HG03039 (cell line): ENCODE measurements around the gene SLC35B4.
"Not testable (repeated sequence)": the region's sequence is repeated elsewhere in the genome, so short reads cannot be mapped to it uniquely, and the experiment has no call there.

ENCODE experiments used
- ATAC-seq: cut with Tn5 transposase; IDR thresholded peaks from one replicate; pipeline ENCODE4 v1.9.1; 2021; ENCODE audit warnings: mild to moderate bottlenecking, moderate library complexity; ENCODE audit not compliant: unreplicated experiment

The SLC35B4 gene

DNA sequence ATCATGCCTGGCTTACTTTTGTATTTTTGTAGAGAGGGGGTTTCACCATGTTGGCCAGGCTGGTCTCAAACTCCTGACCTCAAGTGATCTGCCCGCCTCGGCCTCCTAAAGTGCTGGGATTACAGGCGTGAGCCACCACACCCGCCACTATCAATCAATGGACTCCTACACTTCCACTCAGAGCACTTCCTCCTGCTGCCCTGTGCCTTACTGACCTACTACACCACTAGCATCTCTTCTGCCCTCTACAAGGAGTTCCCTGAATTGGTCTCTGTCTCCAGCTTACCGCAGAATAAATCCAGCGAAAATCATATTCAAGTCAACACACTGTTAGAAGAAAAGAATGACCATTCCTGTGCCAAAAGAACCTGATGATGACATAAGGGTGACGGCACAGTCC lies 20.7 kb downstream of the SLC35B4 start:
- ATAC-seq = not testable (repeated sequence)

DNA sequence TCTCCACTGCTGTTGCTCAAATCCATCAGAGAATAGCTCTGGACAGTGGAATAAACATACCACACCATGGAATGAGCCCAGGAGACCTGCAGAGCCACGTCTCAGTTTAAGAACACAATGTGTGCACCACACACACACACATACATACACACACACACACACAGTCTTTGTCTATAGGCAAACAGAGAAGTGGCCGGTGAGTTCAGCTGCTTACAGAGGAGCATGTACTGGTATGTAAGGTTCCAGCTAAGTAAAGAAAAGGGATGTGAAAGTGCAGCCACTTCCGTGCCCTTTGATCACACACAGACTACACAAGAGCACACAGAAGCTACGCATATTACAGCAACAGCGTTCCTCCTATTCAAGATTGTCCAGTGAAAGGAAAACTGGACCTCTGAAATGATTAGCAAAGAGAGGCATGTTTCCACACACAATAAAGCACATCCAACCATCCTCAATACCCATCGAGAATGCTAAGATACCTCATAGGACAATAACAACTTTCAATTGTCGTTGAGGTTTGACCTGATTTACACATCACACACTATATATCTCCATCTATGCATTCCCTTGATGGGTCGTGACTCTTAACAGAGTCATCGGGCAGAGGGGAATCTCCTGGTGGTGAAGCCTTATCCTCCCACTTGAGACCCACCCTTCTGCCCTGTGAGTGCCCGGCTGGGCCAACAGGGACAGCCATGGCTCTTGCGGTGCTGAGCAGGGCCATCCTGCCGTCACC lies 23.6 kb downstream of the SLC35B4 start:
- ATAC-seq = peak; percentile 99

DNA sequence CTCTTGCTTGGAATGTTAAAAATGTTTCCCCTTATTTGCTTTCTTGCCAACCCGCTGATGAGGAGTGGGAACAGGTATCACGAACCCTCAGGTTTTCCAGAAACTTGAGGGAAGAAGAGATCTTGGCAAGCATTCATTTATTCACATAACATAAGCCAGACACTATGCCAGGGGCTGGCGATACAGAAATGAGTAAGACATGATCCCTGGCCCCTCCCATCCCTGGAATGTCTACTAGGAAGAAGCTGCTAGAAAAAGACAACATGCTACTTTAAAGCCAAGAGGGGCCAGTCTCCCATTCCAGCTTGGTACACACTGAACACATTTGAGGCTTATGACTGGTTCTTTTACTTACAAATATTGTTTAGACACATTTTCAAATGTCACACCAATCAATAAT lies 26.4 kb downstream of the SLC35B4 start:
- ATAC-seq = no peak

DNA sequence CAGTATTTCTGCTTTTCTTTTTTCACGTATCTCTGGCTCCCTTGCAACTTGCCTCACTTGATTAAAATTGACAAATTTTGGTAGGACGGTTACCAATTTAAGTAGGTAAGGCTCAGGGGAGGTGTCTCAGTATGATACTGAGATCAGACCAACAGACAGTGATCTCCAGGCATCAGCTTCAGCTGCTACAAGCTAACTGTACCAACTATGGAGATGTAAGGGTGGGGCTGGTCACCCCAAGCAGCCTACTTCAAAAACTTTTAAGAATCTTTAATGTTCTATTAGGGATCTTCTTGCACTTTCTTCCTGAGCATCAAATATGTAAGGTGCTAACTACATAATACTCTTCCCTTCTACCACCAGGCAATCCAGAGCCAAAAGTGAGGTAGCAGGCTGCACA lies 26.9 kb downstream of the SLC35B4 start:
- no peak for ATAC-seq

DNA sequence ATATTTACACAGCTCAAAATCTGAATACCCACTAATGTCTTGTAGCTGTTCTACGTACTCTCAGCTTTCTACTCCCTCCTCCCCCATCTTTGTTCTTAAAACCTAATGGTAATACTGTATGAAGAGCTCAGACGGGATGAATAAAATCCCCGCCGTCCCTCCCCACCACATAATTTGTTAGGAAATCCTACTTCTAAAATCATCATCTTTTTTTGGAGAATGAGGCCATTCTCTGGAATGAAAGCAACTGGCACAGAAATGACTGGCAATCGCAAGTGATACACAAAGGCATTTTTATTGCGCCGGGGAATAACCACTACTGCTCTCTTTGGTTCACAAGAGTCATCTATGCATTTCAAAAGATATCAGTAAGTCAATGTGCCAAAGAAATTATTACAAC lies 27.3 kb downstream of the SLC35B4 start:
- ATAC-seq = no peak

DNA sequence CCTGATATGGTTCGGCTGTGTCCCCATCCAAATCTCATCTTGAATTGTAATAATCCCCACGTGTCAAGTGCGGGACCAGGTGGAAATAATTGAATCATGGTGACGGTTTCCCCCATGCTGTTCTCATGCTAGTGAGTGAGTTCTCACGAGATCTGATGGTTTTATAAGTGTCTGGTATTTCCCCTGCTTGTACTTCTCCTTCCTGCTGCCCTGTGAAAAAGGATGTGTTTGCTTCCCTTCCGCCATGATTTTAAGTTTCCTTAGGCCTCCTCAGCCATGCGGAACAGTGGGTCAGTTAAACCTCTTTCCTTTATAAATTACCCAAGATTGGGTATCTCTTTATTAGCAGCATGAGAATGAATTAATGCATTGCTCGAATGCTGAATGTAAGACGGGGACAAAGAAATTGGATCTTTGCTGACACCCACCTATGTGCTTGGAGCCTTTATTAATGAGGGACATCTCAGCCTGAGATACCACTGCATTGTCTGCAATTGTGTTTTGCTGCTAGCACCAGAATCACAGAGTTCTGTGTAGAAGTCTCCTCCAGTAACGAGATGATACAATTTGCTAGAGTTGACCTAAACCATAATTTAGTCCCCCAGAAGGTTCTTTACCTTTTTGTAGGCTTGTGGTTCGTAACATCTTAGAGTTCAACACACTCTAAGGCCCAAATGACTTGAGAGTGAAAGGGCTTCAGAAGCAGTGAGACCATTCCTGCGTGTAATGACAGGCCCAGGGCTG lies 28.6 kb downstream of the SLC35B4 start:
- no peak for ATAC-seq

DNA sequence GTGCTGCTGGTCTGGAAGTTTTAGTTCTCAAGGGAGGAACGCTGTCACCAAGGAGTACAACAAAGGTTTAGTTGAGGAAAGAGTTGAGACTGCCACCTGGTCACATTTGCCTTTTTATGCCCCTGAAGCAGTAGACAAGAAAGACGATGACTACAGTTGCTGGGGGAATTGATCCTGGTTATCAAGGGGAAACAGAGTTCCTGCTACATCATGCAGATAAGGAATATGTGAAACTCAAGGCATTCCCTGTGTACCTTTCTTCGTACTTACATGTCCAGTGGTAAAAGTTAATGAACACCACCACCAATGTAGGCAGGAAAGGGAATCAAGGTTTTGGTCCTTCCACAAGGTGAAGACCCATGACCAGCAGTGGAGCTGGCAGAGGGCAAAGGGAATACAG lies 31.8 kb downstream of the SLC35B4 start:
- ATAC-seq = no peak

DNA sequence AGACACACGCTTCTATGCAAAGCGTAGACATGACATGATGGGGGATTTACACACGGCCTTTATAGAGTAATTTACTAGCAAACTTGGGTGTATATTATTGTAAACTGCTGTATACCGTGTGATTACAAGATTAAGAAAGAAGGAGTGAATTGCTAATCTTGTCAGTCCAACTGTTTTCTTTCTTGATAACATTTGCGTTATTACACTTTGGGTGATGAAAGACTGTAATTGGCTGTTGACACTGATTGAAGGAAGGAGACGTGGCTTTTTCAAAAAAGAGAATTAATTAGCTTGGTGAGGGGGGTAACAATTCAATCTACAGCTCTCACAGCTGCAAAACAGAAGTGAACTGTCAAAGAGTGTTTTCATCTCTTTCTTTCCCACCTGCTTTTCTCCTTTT lies 32.7 kb downstream of the SLC35B4 start:
- ATAC-seq = no peak

DNA sequence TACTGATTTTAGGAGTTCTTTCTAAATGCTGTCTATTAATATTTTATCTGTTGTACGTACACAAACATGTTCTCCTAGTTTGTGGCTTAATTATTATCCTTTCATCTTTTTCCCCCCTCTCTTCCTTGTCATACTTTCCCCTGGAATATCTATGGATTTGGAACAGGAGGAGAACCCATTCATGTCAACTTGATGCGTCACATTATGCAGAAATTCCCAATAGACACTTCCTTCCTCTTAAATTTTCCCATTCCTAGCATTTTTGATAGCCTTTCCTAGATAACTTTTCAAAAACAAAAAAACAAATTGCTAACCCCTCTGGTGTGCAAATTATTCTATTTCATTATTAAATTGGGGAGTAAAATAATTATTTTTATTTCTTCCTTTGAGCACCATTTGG lies 36.2 kb downstream of the SLC35B4 start:
- ATAC-seq = no peak

DNA sequence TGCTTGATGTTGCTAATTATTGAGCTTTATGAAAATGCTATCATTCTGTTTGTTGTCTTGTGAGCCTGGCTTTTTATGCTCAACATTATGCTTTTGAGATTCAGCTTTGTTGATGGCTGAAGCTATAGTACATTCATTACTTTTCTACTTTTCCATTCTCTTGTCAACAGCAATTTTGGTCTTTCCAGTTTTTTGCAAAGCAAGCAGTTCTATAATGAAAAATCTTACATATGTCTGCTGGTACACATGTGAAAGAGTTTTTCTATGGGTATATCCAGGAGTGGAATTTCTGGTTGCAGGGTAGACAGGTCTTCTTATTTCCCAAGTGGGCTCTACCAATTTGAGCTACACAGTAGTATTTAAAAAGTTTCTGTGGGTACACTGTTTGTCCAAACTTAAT lies 36.8 kb downstream of the SLC35B4 start:
- no peak for ATAC-seq

DNA sequence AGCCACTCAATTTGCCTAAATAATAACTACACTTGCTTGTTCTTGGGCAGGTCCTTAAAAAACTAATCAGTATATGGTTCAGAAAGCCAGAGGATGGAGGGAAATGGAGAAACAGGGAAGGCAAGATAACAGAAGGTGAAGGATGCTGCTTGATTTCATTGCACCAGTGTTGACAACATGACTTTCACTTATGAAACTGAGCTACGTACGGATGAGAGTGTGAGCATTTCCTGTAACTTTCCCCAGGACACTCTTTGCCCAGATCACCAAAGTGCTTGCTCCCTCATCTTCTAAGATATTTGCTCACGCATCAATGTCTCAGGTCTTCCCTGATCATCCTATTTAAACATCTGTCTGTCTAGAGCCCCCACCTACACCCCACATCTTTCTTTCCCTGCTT lies 37.4 kb downstream of the SLC35B4 start:
- no peak for ATAC-seq

DNA sequence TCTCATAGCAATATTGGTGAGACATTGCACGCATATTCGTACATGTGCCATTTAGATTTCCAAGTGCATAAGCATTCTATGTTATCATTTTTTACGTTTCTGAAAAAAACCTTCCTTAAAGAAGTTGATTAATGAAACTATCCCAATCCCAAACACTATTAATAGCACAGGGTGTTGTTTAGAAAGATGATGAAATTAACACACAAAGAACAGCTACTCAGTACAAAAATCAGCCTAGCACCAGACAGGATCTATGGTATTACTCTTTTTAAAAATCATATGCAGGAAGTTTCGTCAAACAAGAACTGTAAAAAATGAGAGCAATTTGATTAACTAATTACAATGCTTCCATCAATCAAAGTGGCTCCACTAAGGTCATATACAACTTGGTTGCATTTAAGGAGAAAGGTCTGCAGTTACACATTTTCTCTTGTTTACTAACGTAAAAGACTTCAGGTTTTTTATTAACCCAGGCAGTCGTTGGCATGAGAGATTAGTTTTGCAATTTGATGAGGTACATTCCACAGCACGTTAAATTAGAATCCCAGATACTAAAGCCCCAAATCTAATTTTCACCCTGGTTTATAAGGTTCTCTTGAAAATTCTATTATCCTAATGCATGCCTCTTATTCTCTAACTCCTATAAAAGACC lies 38.1 kb downstream of the SLC35B4 start:
- no peak for ATAC-seq

DNA sequence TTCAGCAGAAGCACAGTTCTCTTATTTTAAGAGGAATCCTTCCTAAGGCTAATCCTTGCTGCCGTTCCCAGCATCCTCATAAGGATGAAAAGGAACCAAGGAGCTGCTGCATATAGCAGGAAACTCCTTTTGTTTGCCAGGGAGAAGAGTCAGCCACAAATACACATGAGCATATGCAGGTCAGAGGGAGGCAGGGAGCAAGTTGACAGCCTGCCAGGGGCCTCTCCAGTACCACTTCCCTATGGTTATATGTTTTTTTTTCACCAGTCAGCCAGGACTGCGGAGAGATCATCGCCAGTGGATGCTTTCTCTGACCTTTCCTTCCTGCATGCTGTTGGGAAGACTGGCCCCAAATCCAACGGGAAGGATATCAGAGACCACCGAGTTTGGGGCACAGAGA lies 39.8 kb downstream of the SLC35B4 start:
- ATAC-seq = no peak

DNA sequence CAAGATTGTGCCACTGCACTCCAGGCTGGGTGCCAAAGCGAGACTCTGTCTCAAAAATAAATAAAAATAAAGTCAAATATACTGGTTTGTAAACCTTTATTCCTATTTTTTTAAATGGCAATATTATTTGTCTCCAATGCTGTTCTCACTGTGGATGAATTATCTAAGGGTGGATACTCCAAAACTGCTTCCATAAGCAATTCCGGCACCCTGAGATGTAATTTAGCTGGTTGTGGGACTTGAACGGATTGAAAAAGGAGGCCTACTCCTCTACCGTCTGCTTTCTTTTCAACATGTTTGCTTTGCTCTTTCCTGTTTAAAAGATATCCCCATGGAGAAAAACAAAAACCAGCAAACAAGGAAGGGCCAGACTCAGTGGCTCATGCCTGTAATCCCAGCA lies 54.4 kb downstream of the SLC35B4 start:
- ATAC-seq = no peak

DNA sequence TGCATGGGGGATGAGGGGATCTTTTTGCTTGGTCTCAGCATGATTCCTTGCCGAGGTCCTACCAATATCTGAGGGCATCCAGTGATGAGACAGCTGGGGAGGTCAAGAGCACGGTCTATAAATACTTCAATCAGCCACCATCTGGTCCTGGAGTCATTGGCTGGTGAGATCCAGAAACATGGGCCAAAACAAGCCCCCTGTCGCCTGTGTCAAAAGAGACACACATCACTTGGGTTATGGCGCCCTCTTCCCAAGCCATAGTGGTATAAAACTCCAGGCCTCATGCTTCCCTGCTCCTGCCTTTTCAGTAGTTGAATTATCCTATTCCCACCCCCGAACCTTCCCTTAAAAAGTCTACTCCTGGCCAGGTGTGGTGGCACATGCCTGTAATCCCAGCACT lies 60.9 kb downstream of the SLC35B4 start:
- ATAC-seq = no peak

DNA sequence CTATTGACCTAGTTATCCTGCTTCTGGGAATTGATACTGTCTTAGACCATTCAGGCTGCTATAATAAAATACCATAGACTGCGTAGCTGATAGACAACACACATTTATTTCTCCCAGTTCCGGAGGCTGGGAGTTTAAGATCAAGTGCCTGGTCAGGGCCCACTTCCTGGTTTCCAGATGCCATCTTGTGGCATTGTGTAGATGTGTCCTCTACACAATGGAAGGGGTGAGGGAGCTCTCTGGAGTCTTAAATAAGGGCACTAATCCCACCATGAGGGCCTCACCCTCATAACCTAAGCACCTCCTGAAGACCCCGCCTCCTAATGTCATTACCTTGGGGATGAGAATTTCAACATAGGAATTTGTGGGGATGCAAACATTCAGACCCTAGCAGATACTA lies 62.4 kb downstream of the SLC35B4 start:
- ATAC-seq = no peak

DNA sequence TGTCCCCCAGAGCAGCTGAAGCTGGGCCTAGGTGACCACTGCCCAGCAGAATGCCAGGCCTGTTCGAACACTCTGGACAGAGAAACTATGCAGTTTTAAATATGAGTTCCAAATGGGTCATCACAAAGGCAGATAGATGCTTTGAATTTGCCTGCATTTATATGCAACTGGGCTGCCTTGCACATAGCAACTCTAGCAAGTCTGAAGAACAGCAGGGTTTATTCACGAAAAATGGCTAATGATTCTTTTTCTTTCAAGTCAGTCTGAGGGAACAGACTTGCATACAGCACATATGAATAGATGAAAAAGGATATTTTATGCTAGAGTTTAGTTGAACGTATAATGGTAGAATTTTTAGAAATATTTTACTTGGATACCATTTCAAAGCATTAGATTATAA lies 68.5 kb downstream of the SLC35B4 start:
- no peak for ATAC-seq

DNA sequence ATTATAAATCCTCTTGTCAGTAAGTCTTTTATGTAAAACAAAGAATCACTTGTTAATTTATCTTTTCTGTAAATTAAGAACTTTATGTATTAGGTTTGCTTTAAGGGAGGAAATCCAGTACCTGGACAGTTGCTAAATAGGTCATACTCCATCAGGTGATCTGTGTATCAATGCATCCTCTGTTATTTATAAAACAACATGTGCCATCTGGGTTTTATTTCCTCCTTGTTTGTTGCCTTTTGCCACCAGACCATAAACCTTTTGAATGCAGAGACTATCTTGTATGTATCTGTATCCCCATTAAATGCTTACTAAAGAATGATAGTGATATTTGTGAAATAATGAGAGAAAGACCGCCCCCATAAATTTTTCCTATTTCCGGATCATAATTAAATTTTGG lies 70.0 kb downstream of the SLC35B4 start:
- no peak for ATAC-seq

DNA sequence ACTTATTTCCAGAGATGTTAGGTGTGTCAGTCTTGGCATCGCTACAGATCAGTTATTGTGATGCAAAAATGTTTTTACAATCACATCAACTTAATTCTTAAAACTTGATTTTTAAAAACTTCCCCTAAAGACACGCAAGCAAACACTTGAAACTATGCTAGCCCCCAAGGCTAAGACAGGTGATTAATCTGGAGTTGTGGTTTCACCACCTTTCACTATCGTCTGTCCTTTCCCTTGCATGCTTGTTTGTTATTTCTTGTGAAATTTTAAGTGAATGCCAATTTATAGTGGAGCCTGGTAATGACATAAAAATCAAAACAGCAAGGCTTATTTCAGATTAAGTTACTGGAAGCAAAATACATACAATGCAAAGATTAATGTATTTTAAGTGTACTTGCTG lies 70.4 kb downstream of the SLC35B4 start:
- no peak for ATAC-seq

DNA sequence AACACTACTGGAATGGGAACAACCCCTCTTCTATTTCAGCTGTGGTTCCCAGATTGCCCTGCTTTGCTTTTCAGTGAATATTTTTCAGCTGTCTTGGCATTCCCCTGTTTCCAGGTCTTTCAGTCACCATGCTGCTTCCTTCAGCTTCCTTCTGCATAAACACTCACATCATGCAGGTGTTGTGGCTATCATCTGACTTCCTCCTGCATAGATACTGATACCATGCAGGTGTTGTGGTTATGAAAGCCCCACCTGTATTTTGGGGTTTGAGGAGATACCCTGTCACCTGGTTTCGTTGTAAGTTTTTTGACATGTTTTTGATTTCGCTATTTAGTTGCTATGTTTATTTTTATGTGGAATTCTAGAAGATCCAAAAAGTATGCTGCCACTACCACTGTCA lies 71.5 kb downstream of the SLC35B4 start:
- ATAC-seq = no peak
